KOPT-K1 (cell line): ENCODE measurements around the gene LSM5.
"Not testable (repeated sequence)": the region's sequence is repeated elsewhere in the genome, so short reads cannot be mapped to it uniquely, and the experiment has no call there.

Experiments used
- H3K27ac ChIP-seq: fragments of 200-600 bp; sonication (generic); 2 replicates; pipeline ENCODE4 v1.5.1; 2016; ENCODE audit warnings: antibody characterized with exemption, mild to moderate bottlenecking, low read depth, low read length; ENCODE audit not compliant: poor library complexity, severe bottlenecking
- H3K36me3 ChIP-seq: fragments of 200-600 bp; sonication (generic); 2 replicates; pipeline ENCODE4 v1.5.1; 2017; ENCODE audit warnings: antibody characterized with exemption, mild to moderate bottlenecking, low read length, moderate library complexity; ENCODE audit not compliant: insufficient read depth
- H3K9me3 ChIP-seq: fragments of 200-600 bp; sonication (generic); 2 replicates; pipeline ENCODE4 v1.5.1; 2017; ENCODE audit warnings: antibody characterized with exemption, low read length, mild to moderate bottlenecking; ENCODE audit not compliant: insufficient read depth, poor library complexity, severe bottlenecking

The LSM5 gene

GRCh38 chr7:32518534-32519140, 28.5 kb upstream of the LSM5 start:
- Histone ChIP-seq H3K36me3 (peaks cover 37% of the 10 kb centered on the region; the same call in 1 of the 2 replicates), H3K9me3 (peaks cover 91% of the 10 kb centered on the region)

GRCh38 chr7:32516551-32517100, 26.4 kb upstream of the LSM5 start:
- peaks cover 22% of the 10 kb centered on the region; the same call in 1 of the 2 replicates for H3K36me3 ChIP-seq
- H3K9me3 ChIP-seq: peaks cover 75% of the 10 kb centered on the region
- no peak overlapping the region for H3K27ac ChIP-seq

More at GRCh38 chr7:32518534-32519140, 28.5 kb upstream of the LSM5 start:
- no peak overlapping the region for H3K27ac ChIP-seq

GRCh38 chr7:32515890-32516550, 25.8 kb upstream of the LSM5 start:
- peaks cover 20% of the 10 kb centered on the region; the same call in 1 of the 2 replicates for H3K36me3 ChIP-seq
- H3K9me3 ChIP-seq: peaks cover 73% of the 10 kb centered on the region

GRCh38 chr7:32513210-32513609, 23.0 kb upstream of the LSM5 start:
- Histone ChIP-seq H3K36me3 (peaks cover 32% of the 10 kb centered on the region), H3K9me3 (peaks cover 64% of the 10 kb centered on the region), H3K27ac (no peak overlapping the region)

More at GRCh38 chr7:32515890-32516550, 25.8 kb upstream of the LSM5 start:
- H3K27ac ChIP-seq: no peak overlapping the region

GRCh38 chr7:32511791-32512190, 21.6 kb upstream of the LSM5 start:
- H3K36me3 ChIP-seq: peaks cover 28% of the 10 kb centered on the region
- peaks cover 58% of the 10 kb centered on the region for H3K9me3 ChIP-seq
- H3K27ac ChIP-seq: no peak overlapping the region

- Histone ChIP-seq H3K9me3 (peaks cover 32% of the 10 kb centered on the region), H3K27ac (no peak overlapping the region), H3K36me3 (peaks cover 17% of the 10 kb centered on the region; the same call in 1 of the 2 replicates)
These were observed 17.2 kb upstream of the LSM5 start for GRCh38 chr7:32507414-32507813.

- H3K36me3 ChIP-seq: peaks cover 17% of the 10 kb centered on the region; the same call in 1 of the 2 replicates
- H3K9me3 ChIP-seq: peaks cover 29% of the 10 kb centered on the region
- H3K27ac ChIP-seq: no peak overlapping the region
These were observed 16.3 kb upstream of the LSM5 start for GRCh38 chr7:32506266-32507054.

GRCh38 chr7:32502728-32503127, 12.5 kb upstream of the LSM5 start:
- peaks cover 26% of the 10 kb centered on the region for H3K9me3 ChIP-seq
- peaks cover 16% of the 10 kb centered on the region for H3K36me3 ChIP-seq
- no peak overlapping the region for H3K27ac ChIP-seq

- H3K27ac ChIP-seq: no peak overlapping the region
- H3K9me3 ChIP-seq: peaks cover 18% of the 10 kb centered on the region
- H3K36me3 ChIP-seq: peaks cover 12% of the 10 kb centered on the region
These were observed 11.3 kb upstream of the LSM5 start for GRCh38 chr7:32501522-32501921.

GRCh38 chr7:32500922-32501341, 10.8 kb upstream of the LSM5 start:
- H3K9me3 ChIP-seq: peaks cover 18% of the 10 kb centered on the region
- peaks cover 10% of the 10 kb centered on the region for H3K36me3 ChIP-seq
- no peak overlapping the region for H3K27ac ChIP-seq

- Histone ChIP-seq H3K36me3 (peaks cover 10% of the 10 kb centered on the region), H3K9me3 (peaks cover 18% of the 10 kb centered on the region)
- not testable (repeated sequence) for H3K27ac ChIP-seq
These were observed 10.0 kb upstream of the LSM5 start for GRCh38 chr7:32500216-32500615.

- peaks cover 18% of the 10 kb centered on the region for H3K9me3 ChIP-seq
- peaks cover 10% of the 10 kb centered on the region for H3K36me3 ChIP-seq
- not testable (repeated sequence) for H3K27ac ChIP-seq
These were observed 9.6 kb upstream of the LSM5 start for GRCh38 chr7:32499755-32500154.

- Histone ChIP-seq H3K9me3 (peaks cover 18% of the 10 kb centered on the region), H3K27ac (peak overlapping the region; percentile 88), H3K36me3 (peaks cover 10% of the 10 kb centered on the region)
These were observed 6.1 kb upstream of the LSM5 start for GRCh38 chr7:32496052-32496813.

- H3K9me3 ChIP-seq: peaks cover 18% of the 10 kb centered on the region
These were observed 5.3 kb upstream of the LSM5 start, which contains the start of gene AVL9 for GRCh38 chr7:32495298-32496051. TSS of gene AVL9 (plus strand) at chr7:32495489. CDS start at chr7:32495710, 221 bp downstream.

More at GRCh38 chr7:32495298-32496051, 5.3 kb upstream of the LSM5 start, which contains the start of gene AVL9:
- Histone ChIP-seq H3K27ac (peak within 1 kb of the TSS; percentile 88), H3K36me3 (peaks cover 10% of the 10 kb centered on the region)
